HepG2 (cell line): Measurements from ENCODE around the gene GALNTL6. TPM values are rescaled to one million over a fixed set of nuclear protein-coding genes. Genes with fewer than 3 reads are reported as not detected.

ENCODE experiments used
- ATAC-seq: fragments of 200-7000 bp; cut with Tn5 transposase; 3 replicates; pipeline ENCODE4 v1.9.1; 2020; ENCODE audit warnings: mild to moderate bottlenecking, moderate library complexity
- BruUV-seq: library from RNA; stranded (reverse); fragments of 400-500 nt; replicated peaks from 2 replicates; lab custom pipeline; 2021; lab: Mats Ljungman, UMichigan
- CTCF ChIA-PET: fragments of 300-600 bp; formaldehyde crosslinking; extraction: SDS; loops from one replicate; lab custom pipeline; 2021; ENCODE audit warnings: low total read pairs, inconsistent platforms, low intra/inter-chr PET ratio; lab: Yijun Ruan, JAX
- POLR2A ChIA-PET: fragments of 350-600 bp; sonication (Branson Sonifier 250); formaldehyde crosslinking; loops from one replicate; lab custom pipeline; 2020; ENCODE audit warnings: antibody characterized with exemption, inconsistent platforms; lab: Yijun Ruan, JAX
- DNase-seq: peaks from one replicate; pipeline ENCODE4 v3.0.0-alpha.2; 2015; ENCODE audit warnings: low spot score
- FAIRE-seq: peaks from 3 replicates; lab custom pipeline; 2011; peaks lifted over from hg19 to GRCh38; lab: Jason Lieb, UNC
- H2AFZ ChIP-seq: one replicate; pipeline ENCODE4 v1.6.1; 2011; ENCODE audit warnings: low read length, inconsistent platforms
- H3K27ac ChIP-seq: fragments of 300-600 bp; 3 replicates; pipeline ENCODE4 v1.8.0; 2011; ENCODE audit warnings: mixed run types, mild to moderate bottlenecking, mixed read lengths, low read length, inconsistent platforms; ENCODE audit not compliant: insufficient read depth; ENCODE audit errors: extremely low read length
- H3K27me3 ChIP-seq, 2 experiments: fragments of 200-600 bp in 1 of 2; 2 replicates in 1 of 2; 3 replicates in 1 of 2; pipeline versions ENCODE4 v1.6.0 to v1.8.0; 2011; ENCODE audit warnings: low read length in 2 of 2, mild to moderate bottlenecking in 2 of 2, moderate library complexity in 2 of 2, inconsistent platforms in 1 of 2; ENCODE audit not compliant: insufficient read depth in 2 of 2, control insufficient read depth in 1 of 2
- H3K36me3 ChIP-seq, 2 experiments: fragments of 200-600 bp in 1 of 2; replicated peaks in 1 of 2; 2 replicates in 1 of 2; 3 replicates in 1 of 2; pipeline versions ENCODE4 v1.5.1 to v1.8.0; 2011; ENCODE audit warnings: low read length in 2 of 2, inconsistent platforms in 1 of 2; ENCODE audit not compliant: insufficient read depth in 2 of 2, control insufficient read depth in 1 of 2
- H3K4me1 ChIP-seq: 2 replicates; pipeline ENCODE4 v1.5.1; 2012; ENCODE audit warnings: low read length, inconsistent platforms; ENCODE audit not compliant: insufficient read depth
- H3K4me2 ChIP-seq: 2 replicates; pipeline ENCODE4 v1.6.0; 2011; ENCODE audit warnings: low read depth, low read length, inconsistent platforms
- H3K4me3 ChIP-seq, 3 experiments: fragments of 200-600 bp in 1 of 3; sonication (generic), shearing (Covaris generic) in 1 of 3; replicated peaks in 1 of 3; 2 replicates each; pipeline ENCODE4 v1.5.1; 2011 to 2016; ENCODE audit warnings: low read length in 3 of 3, inconsistent platforms in 2 of 3, low read depth in 2 of 3, mild to moderate bottlenecking in 2 of 3, control low read depth in 1 of 3, mixed read lengths in 1 of 3; ENCODE audit not compliant: insufficient read depth in 1 of 3
- H3K79me2 ChIP-seq: one replicate; pipeline ENCODE4 v1.6.1; 2011; ENCODE audit warnings: low read length, inconsistent platforms; ENCODE audit not compliant: insufficient read depth
- H3K9ac ChIP-seq: 2 replicates; pipeline ENCODE4 v1.6.0; 2011; ENCODE audit warnings: mild to moderate bottlenecking, low read depth, low read length, inconsistent platforms; ENCODE audit not compliant: insufficient read depth
- H3K9me3 ChIP-seq: 2 replicates; pipeline ENCODE4 v1.5.1; 2012; ENCODE audit warnings: mild to moderate bottlenecking, low read length
- H4K20me1 ChIP-seq: 2 replicates; pipeline ENCODE4 v1.6.0; 2011; ENCODE audit warnings: inconsistent platforms, mild to moderate bottlenecking, low read length, moderate library complexity; ENCODE audit not compliant: insufficient read depth
- EED ChIP-seq: sonication (generic); formaldehyde crosslinking; IDR thresholded peaks from 2 replicates; pipeline ENCODE4 v1.5.0; 2020; ENCODE audit warnings: mild to moderate bottlenecking, missing genetic modification reagents
- KLF15 ChIP-seq: sonication (generic); formaldehyde crosslinking; IDR thresholded peaks from 2 replicates; pipeline ENCODE4 v1.8.1; 2023; ENCODE audit warnings: borderline replicate concordance, mild to moderate bottlenecking, inconsistent platforms, missing genetic modification reagents, mixed read lengths
- NCOA5 ChIP-seq: sonication (generic); formaldehyde crosslinking; IDR thresholded peaks from 2 replicates; pipeline ENCODE4 v1.4.0; 2020; ENCODE audit warnings: missing genetic modification reagents
- RORA ChIP-seq: sonication (generic); formaldehyde crosslinking; IDR thresholded peaks from 2 replicates; pipeline ENCODE4 v1.5.0; 2020; ENCODE audit warnings: mild to moderate bottlenecking, missing genetic modification reagents, moderate library complexity
- SIN3B ChIP-seq: fragments of 150-350 bp; IDR thresholded peaks from 2 replicates; pipeline ENCODE4 v1.6.1; 2014; ENCODE audit warnings: low read length
- TBX3 ChIP-seq: fragments of 450-650 bp; IDR thresholded peaks from 2 replicates; pipeline ENCODE4 v1.6.1; 2017; ENCODE audit warnings: antibody characterized with exemption, mild to moderate bottlenecking, inconsistent platforms, borderline replicate concordance
- ZBTB37 ChIP-seq: sonication (generic); formaldehyde crosslinking; IDR thresholded peaks from 2 replicates; pipeline ENCODE4 v1.4.0; 2020; ENCODE audit warnings: mild to moderate bottlenecking, missing genetic modification reagents
- ZGPAT ChIP-seq: IDR thresholded peaks from 2 replicates; pipeline ENCODE4 v1.6.1; 2016; ENCODE audit warnings: mild to moderate bottlenecking
- ZNF142 ChIP-seq: sonication (generic); formaldehyde crosslinking; IDR thresholded peaks from 2 replicates; pipeline ENCODE4 v1.4.0; 2020; ENCODE audit warnings: missing genetic modification reagents
- ZNF160 ChIP-seq: sonication (generic); formaldehyde crosslinking; IDR thresholded peaks from 2 replicates; pipeline ENCODE4 v1.8.0; 2022; ENCODE audit warnings: mild to moderate bottlenecking, inconsistent platforms, missing genetic modification reagents
- ZNF276 ChIP-seq: sonication (generic); formaldehyde crosslinking; IDR thresholded peaks from 2 replicates; pipeline ENCODE4 v1.4.0; 2020; ENCODE audit warnings: mild to moderate bottlenecking, low read depth, missing genetic modification reagents
- ZNF615 ChIP-seq: sonication (generic); formaldehyde crosslinking; IDR thresholded peaks from 2 replicates; pipeline ENCODE4 v1.5.0; 2020; ENCODE audit warnings: mild to moderate bottlenecking, missing genetic modification reagents, borderline replicate concordance
- ZNF746 ChIP-seq: sonication (generic); formaldehyde crosslinking; IDR thresholded peaks from 2 replicates; pipeline ENCODE4 v1.8.0; 2022; ENCODE audit warnings: mild to moderate bottlenecking, missing genetic modification reagents
- WGBS: methylation state at CpG from one replicate; pipeline ENCODE4 v1.1.6; 2017; ENCODE audit warnings: low lambda C conversion rate; 5-methylcytosine and 5-hydroxymethylcytosine counted together
- in situ Hi-C: cut with HindIII; loops from 2 replicates; pipeline ENCODE4 v1.10.0; 2017; ENCODE audit warnings: low pct_unique_long_range_greater_than_20kb; ENCODE audit not compliant: extremely low pct_ligation_motif_present
- intact Hi-C: fragments of 100-400 bp; cut with micrococcal nuclease; formaldehyde crosslinking; loops from one replicate; pipeline ENCODE4 v1.10.0; 2022; ENCODE audit not compliant: unreplicated experiment
- polyA plus RNA-seq, 8 experiments: library from polyadenylated mRNA; depleted of rRNA in 3 of 8; stranded (reverse) in 7 of 8; unstranded in 1 of 8; fragments of >200 nt; fragmentation: Illumina TruSeq in 4 of 8; extraction: Trizol in 4 of 8; gene quantifications; 2 replicates each; pipeline versions ENCODE4 v1.2.1 to v1.2.3, GENCODE V29; 2011 to 2016; ENCODE audit warnings: low read depth in 4 of 8, missing spikeins in 1 of 8, mixed read lengths in 1 of 8; ENCODE audit not compliant: insufficient read depth in 1 of 8
- total RNA-seq, 5 experiments: library from RNA; depleted of rRNA; stranded (reverse); fragments of >200 nt; fragmentation: Illumina TruSeq; extraction: Trizol; gene quantifications; 2 replicates each; pipeline ENCODE4 v1.2.3, GENCODE V29; 2016; ENCODE audit warnings: low read depth in 1 of 5

Gene GALNTL6
- total and polyA plus RNA-seq, 2 of the 13 experiments (the other 11 are each of a cell fraction or from before 2014, with no cell fraction given): not detected

DNA sequence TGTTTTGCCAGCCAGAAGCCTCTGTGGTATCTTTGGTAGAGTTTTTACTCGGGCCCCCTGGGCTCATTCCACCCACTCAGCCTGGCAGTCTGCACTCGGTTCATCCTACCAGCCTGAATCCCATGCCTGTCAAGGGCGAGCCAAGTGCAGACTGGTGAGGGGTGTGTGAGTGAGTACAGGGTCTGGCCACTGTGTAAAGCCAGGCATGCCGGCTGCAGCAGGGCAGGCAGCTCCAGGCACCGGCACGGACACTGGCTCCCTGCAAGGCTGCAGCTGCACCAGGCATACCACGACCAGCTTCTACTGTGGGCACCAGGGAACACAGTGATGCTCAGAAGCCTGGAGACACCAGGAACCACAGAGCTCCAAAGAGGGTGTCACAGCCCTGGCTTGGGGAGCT is 1161.4 kb downstream of the GALNTL6 start (continued):
- TF ChIP-seq ZGPAT (no peak), KLF15 (CRISPR knock-in tag) (no peak), ZBTB37 (CRISPR knock-in tag) (no peak), ZNF746 (CRISPR knock-in tag) (no peak)

DNA sequence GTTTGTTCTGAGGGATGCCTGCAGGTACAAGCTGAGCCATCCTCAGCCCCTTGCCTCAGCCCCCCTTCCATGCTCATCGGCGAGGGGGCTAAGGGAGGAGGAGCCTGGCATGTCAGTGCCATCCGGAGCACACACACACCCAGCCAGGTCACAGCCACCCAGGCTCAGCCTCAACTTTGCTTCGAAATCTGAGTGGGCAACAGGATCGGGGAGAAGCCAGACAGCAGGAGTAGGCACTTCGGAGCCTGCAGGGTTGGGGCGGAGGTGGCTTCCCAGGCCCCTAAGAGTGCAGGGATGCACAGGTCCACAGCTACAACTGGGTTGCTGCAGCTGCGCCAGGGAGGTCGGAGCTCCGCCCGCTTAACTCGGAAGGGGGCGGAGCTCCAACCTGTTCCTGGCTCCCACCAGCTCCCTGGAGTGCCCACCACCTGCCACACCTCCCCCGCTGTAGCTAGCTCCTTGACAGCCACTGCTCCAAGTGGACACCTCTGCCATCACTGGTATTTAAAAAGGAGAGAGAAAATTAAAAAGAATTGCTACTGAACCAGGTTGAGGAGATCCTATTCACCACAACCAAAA is 1162.5 kb downstream of the GALNTL6 start:
- no peaks in the 10 kb centered on the region for H3K36me3 ChIP-seq
- H3K4me3 ChIP-seq: no peak overlapping the region
- no peaks in the 10 kb centered on the region for H3K4me1 ChIP-seq
- FAIRE-seq: no peak
- H3K79me2 ChIP-seq: no peaks in the 10 kb centered on the region
- H3K9ac ChIP-seq: no peak overlapping the region
- in situ Hi-C loops (no loop called here), intact Hi-C loops (no loop called here)
- no peak for DNase-seq
- H3K4me2 ChIP-seq: no peak overlapping the region
- ChIA-PET POLR2A (no interaction called here), CTCF (no interaction called here)
- no peak for ATAC-seq
- H3K9me3 ChIP-seq: no peaks in the 10 kb centered on the region
- H2AFZ ChIP-seq: no peak overlapping the region
- H3K27me3 ChIP-seq: no peaks in the 10 kb centered on the region
- no peak overlapping the region for H3K27ac ChIP-seq
- no TSS peak for BruUV-seq
- no peaks in the 10 kb centered on the region for H4K20me1 ChIP-seq
- WGBS: 28% methylated on average over 14 of the region's 14 CpGs
- TF ChIP-seq RORA: no peak
- TF ChIP-seq ZNF160: no peak
- TF ChIP-seq ZNF615 (CRISPR knock-in tag): no peak
- TF ChIP-seq ZNF276: no peak
- TF ChIP-seq NCOA5 (CRISPR knock-in tag): no peak
- TF ChIP-seq ZNF142 (CRISPR knock-in tag): no peak
- no peak for TF ChIP-seq EED
- TF ChIP-seq TBX3: no peak
- no peak for TF ChIP-seq SIN3B
